Breast epithelium (tissue), 3 donors: ENCODE measurements around the gene MRM2.

Experiments used
- CTCF ChIP-seq, 3 donors: fragments of 450-650 bp; IDR thresholded peaks; one replicate each; pipeline ENCODE4 v1.5.1; 2016 to 2017; ENCODE audit warnings: antibody characterized with exemption in 3 of 3, mild to moderate bottlenecking in 3 of 3, moderate library complexity in 3 of 3
- POLR2AphosphoS5 ChIP-seq, 3 donors: sonication (generic); formaldehyde crosslinking; IDR thresholded peaks; one replicate each; pipeline ENCODE4 v1.6.1; 2017; ENCODE audit warnings: antibody characterized with exemption in 3 of 3

DNA sequence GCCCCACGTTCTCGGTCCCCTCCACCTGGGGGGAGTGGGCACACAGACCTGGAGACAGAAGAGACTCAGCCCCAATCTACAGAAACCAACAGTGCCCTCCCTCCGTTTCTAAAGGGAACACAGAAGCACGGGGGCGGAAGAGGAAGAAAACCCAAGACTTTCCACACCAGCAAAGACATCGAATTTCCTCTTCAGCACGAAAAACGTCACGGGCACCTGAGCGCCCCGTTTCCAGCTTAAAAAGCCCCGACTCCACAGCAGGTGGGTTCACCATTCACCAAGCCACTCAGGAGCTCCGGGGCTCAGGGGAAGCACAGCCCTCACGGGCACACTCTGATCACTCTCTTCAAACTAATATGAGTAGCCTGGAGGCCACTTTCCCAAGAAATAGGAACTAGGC lies 19.6 kb upstream of the MRM2 start:
- no peak for TF ChIP-seq POLR2AphosphoS5 (IDR thresholded peaks at IDR 0.05)
- no peak for TF ChIP-seq CTCF (IDR thresholded peaks at IDR 0.05)
